Neural progenitor cell (in vitro differentiated cells): ENCODE results near the gene MAPK1. TPM values are rescaled to one million over a fixed set of nuclear protein-coding genes. Genes with fewer than 3 reads are reported as not detected.
A peak's percentile ranks its signal among the peaks of the same experiment; 100 is the strongest.

Experiments
- DNase-seq: peaks from one replicate; pipeline ENCODE4 v3.0.0-alpha.2; 2016; ENCODE audit warnings: low spot score
- H2AFZ ChIP-seq: fragments of 200-600 bp; sonication (generic); replicated peaks from 2 replicates; pipeline ENCODE4 v1.6.1; 2016; ENCODE audit warnings: antibody characterized with exemption
- H3F3A ChIP-seq: fragments of 200-600 bp; sonication (generic); 2 replicates; pipeline ENCODE4 v1.6.1; 2016; ENCODE audit warnings: antibody characterized with exemption, low read depth
- H3K27ac ChIP-seq: fragments of 200-600 bp; sonication (generic); 2 replicates; pipeline ENCODE4 v1.5.1; 2016; ENCODE audit warnings: mild to moderate bottlenecking
- H3K27me3 ChIP-seq: fragments of 200-600 bp; sonication (generic); 2 replicates; pipeline ENCODE4 v1.6.1; 2016; ENCODE audit warnings: mild to moderate bottlenecking, moderate library complexity
- H3K36me3 ChIP-seq: fragments of 200-600 bp; sonication (generic); 2 replicates; pipeline ENCODE4 v1.5.1; 2016
- H3K4me1 ChIP-seq: fragments of 200-600 bp; sonication (generic); 2 replicates; pipeline ENCODE4 v1.6.1; 2016; ENCODE audit warnings: mixed run types
- H3K4me2 ChIP-seq: fragments of 200-600 bp; sonication (generic); 2 replicates; pipeline ENCODE4 v1.6.1; 2016
- H3K4me3 ChIP-seq: fragments of 200-600 bp; sonication (generic); 2 replicates; pipeline ENCODE4 v1.5.1; 2016
- H3K79me2 ChIP-seq: fragments of 200-600 bp; sonication (generic); 2 replicates; pipeline ENCODE4 v1.6.1; 2016; ENCODE audit warnings: low read depth
- H3K9ac ChIP-seq: fragments of 200-600 bp; sonication (generic); 2 replicates; pipeline ENCODE4 v1.6.1; 2016
- H3K9me3 ChIP-seq: fragments of 200-600 bp; sonication (generic); 2 replicates; pipeline ENCODE4 v1.5.1; 2016; ENCODE audit warnings: low read depth
- H4K20me1 ChIP-seq: fragments of 200-600 bp; sonication (generic); 2 replicates; pipeline ENCODE4 v1.6.1; 2016; ENCODE audit warnings: low read depth
- H3K27ac Mint-ChIP-seq: 3 replicates; pipeline ENCODE4 v1.8.0; 2021; ENCODE audit warnings: mixed read lengths
- H3K27me3 Mint-ChIP-seq: 2 replicates; pipeline ENCODE4 v1.8.0; 2022; ENCODE audit warnings: low read depth, mild to moderate bottlenecking, inconsistent platforms, moderate library complexity, mixed read lengths; ENCODE audit not compliant: insufficient read depth
- H3K36me3 Mint-ChIP-seq: 3 replicates; pipeline ENCODE4 v1.8.0; 2021; ENCODE audit warnings: mixed read lengths
- H3K4me1 Mint-ChIP-seq: 3 replicates; pipeline ENCODE4 v1.8.0; 2021; ENCODE audit warnings: mixed read lengths
- H3K4me3 Mint-ChIP-seq: 3 replicates; pipeline ENCODE4 v1.8.0; 2021; ENCODE audit warnings: mild to moderate bottlenecking, moderate library complexity, mixed read lengths
- H3K9me3 Mint-ChIP-seq: 3 replicates; pipeline ENCODE4 v1.8.0; 2020; ENCODE audit warnings: mixed read lengths
- EZH2 ChIP-seq: fragments of 200-600 bp; sonication (generic); IDR thresholded peaks from 2 replicates; pipeline ENCODE4 v1.6.1; 2017; ENCODE audit warnings: antibody characterized with exemption, mild to moderate bottlenecking, moderate library complexity
- EZH2phosphoT487 ChIP-seq: fragments of 200-600 bp; sonication (generic); IDR thresholded peaks from 2 replicates; pipeline ENCODE4 v1.6.1; 2017; ENCODE audit warnings: antibody characterized with exemption
- total RNA-seq: library from RNA; depleted of rRNA; stranded (reverse); fragments of >200 nt; gene quantifications from 2 replicates; pipeline ENCODE4 v1.2.3, GENCODE V29; 2015; ENCODE audit warnings: low replicate concordance
- TF ChIP-seq, protein P1 (sequence below): fragments of 200-600 bp; sonication (generic); IDR thresholded peaks from 2 replicates; pipeline ENCODE4 v1.5.1; 2017; ENCODE audit warnings: antibody characterized with exemption, mild to moderate bottlenecking

MAPK1 gene
- total RNA-seq, 1 donor from 2014 or later = 61.4 TPM

DNA sequence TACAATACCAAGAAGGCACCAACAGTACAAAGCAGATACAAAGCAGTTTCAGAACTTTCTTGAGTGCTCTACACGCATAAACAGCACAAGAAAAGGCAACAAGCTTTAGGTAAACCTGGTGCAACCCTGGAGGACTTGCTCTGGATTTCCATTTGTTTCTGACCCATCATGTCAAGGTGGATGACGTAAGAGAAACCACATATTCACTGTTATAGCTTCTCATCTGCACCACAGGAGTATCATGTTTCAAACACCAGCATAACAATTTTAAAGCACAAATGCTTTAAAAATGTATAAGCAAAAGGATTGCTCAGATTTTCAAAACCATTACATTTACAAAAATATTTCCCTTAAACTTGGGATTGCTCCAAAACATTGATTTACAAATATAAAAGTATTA is 106.8 kb downstream of the MAPK1 start:
- Mint-ChIP-seq H3K4me3 (no peak overlapping the region), H3K27me3 (peaks cover 3% of the 10 kb centered on the region), H3K27ac (no peak overlapping the region), H3K9me3 (no peaks in the 10 kb centered on the region), H3K4me1 (peaks cover 5% of the 10 kb centered on the region), H3K36me3 (peaks cover 23% of the 10 kb centered on the region)
- peaks cover 8% of the 10 kb centered on the region for H3F3A ChIP-seq
- no peak overlapping the region for H2AFZ ChIP-seq
- H4K20me1 ChIP-seq = peaks cover 20% of the 10 kb centered on the region
- H3K79me2 ChIP-seq = no peaks in the 10 kb centered on the region
- no peaks in the 10 kb centered on the region for H3K27me3 ChIP-seq
- no peak overlapping the region for H3K27ac ChIP-seq
- H3K9me3 ChIP-seq = no peaks in the 10 kb centered on the region
- H3K4me2 ChIP-seq = no peak overlapping the region
- H3K4me1 ChIP-seq = peaks cover 5% of the 10 kb centered on the region
- peaks cover 14% of the 10 kb centered on the region for H3K36me3 ChIP-seq
- H3K9ac ChIP-seq = no peak overlapping the region
- no peak overlapping the region for H3K4me3 ChIP-seq
- no peak for DNase-seq
- no peak for TF ChIP-seq EZH2phosphoT487
- TF ChIP-seq, protein P1, sequence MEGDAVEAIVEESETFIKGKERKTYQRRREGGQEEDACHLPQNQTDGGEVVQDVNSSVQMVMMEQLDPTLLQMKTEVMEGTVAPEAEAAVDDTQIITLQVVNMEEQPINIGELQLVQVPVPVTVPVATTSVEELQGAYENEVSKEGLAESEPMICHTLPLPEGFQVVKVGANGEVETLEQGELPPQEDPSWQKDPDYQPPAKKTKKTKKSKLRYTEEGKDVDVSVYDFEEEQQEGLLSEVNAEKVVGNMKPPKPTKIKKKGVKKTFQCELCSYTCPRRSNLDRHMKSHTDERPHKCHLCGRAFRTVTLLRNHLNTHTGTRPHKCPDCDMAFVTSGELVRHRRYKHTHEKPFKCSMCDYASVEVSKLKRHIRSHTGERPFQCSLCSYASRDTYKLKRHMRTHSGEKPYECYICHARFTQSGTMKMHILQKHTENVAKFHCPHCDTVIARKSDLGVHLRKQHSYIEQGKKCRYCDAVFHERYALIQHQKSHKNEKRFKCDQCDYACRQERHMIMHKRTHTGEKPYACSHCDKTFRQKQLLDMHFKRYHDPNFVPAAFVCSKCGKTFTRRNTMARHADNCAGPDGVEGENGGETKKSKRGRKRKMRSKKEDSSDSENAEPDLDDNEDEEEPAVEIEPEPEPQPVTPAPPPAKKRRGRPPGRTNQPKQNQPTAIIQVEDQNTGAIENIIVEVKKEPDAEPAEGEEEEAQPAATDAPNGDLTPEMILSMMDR = no peak
- no peak for TF ChIP-seq EZH2

DNA sequence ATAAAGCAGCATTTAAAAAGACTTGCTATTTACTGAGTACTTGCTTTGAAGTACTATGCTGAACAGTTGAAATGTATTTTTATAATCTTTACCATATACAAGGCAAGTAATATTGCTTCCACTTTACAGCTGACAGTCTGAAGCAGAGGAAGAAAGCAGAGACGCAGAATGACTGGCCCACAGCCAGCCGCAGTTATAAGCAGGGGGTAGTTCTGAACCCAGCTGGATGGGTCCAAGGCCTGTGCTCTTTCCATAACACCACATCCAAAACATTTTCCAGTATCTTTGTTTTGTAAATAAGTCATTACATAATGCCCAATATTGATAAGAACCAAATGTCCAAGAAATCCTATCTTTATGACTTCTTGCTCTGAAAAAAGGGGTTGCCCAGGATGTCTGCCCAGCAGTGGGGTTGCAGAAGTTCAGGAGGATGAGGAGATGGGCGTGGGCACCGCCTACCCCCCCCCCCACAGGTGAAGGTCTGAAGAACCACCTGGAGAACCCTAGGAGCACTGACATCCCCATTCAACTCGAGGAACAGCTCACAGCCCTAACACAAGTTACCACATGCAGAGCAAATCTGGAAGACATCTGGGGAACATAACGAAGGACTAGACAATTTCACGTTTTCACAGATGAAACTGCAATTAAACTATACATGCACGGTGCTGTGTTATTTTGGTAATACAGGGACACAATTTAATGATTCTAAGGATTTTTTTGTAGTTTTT is 107.6 kb downstream of the MAPK1 start:
- Histone ChIP-seq H3F3A (peaks cover 16% of the 10 kb centered on the region), H3K4me3 (no peak overlapping the region), H3K9ac (no peak overlapping the region), H3K36me3 (peaks cover 12% of the 10 kb centered on the region), H2AFZ (no peak overlapping the region), H4K20me1 (peaks cover 23% of the 10 kb centered on the region), H3K27ac (no peak overlapping the region), H3K4me2 (no peak overlapping the region), H3K9me3 (no peaks in the 10 kb centered on the region), H3K79me2 (no peaks in the 10 kb centered on the region), H3K27me3 (no peaks in the 10 kb centered on the region), H3K4me1 (peaks cover 13% of the 10 kb centered on the region)
- DNase-seq = no peak
- H3K27ac Mint-ChIP-seq = no peak overlapping the region
- TF ChIP-seq EZH2phosphoT487 = no peak
- TF ChIP-seq, protein P1 = no peak
- no peak for TF ChIP-seq EZH2
- peaks cover 8% of the 10 kb centered on the region for H3K27me3 Mint-ChIP-seq
- H3K9me3 Mint-ChIP-seq = no peaks in the 10 kb centered on the region
- H3K4me1 Mint-ChIP-seq = peaks cover 12% of the 10 kb centered on the region
- H3K36me3 Mint-ChIP-seq = peaks cover 18% of the 10 kb centered on the region
- no peak overlapping the region for H3K4me3 Mint-ChIP-seq

DNA sequence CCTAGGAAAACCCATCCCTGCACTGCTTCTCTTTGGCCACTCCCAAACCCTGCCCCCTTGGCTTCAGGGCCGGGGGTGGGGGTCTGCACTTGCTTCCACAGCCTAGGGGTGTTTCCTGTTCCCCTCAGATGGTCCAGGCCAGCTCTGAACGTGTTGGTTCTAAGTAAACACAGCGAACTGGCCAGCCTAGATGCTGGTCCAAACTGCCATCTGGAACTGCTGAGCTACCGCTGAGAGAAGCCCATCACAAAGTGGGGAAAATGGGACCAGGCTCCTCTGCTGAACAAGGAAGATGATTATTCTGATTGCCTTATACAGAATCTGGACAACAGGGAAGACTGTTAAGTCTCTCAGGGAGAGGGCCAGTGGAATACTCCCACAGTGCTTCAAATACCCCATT is 108.4 kb downstream of the MAPK1 start:
- peaks cover 18% of the 10 kb centered on the region for H3K36me3 Mint-ChIP-seq
- Histone ChIP-seq H3K9me3 (no peaks in the 10 kb centered on the region), H3K4me3 (no peak overlapping the region), H3K4me1 (peaks cover 16% of the 10 kb centered on the region), H3K36me3 (peaks cover 12% of the 10 kb centered on the region), H3K79me2 (no peaks in the 10 kb centered on the region), H3K9ac (no peak overlapping the region), H3F3A (peaks cover 18% of the 10 kb centered on the region), H3K27ac (peak overlapping the region; percentile 35), H3K27me3 (no peaks in the 10 kb centered on the region), H4K20me1 (peaks cover 23% of the 10 kb centered on the region), H2AFZ (no peak overlapping the region), H3K4me2 (no peak overlapping the region)
- H3K27me3 Mint-ChIP-seq = peaks cover 8% of the 10 kb centered on the region
- no peaks in the 10 kb centered on the region for H3K9me3 Mint-ChIP-seq
- no peak overlapping the region for H3K4me3 Mint-ChIP-seq
- TF ChIP-seq EZH2 = no peak
- TF ChIP-seq, protein P1 = no peak
- no peak for TF ChIP-seq EZH2phosphoT487
- H3K27ac Mint-ChIP-seq = no peak overlapping the region
- DNase-seq = no peak
- peaks cover 20% of the 10 kb centered on the region for H3K4me1 Mint-ChIP-seq
